OCI-LY1 (cell line): ENCODE measurements around the gene OR52N4.

Experiments used
- CTCF ChIP-seq: fragments of 200-600 bp; sonication (generic), shearing (Covaris generic); IDR thresholded peaks from 2 replicates; pipeline ENCODE4 v1.5.1; 2017; ENCODE audit warnings: mild to moderate bottlenecking, antibody characterized with exemption, low read length, moderate library complexity, mixed read lengths
- EZH2 ChIP-seq: fragments of 200-600 bp; sonication (generic), shearing (Covaris generic); IDR thresholded peaks from 2 replicates; pipeline ENCODE4 v1.8.0; 2017; ENCODE audit warnings: borderline replicate concordance, mixed run types, mild to moderate bottlenecking, antibody characterized with exemption, low read length, moderate library complexity, mixed read lengths

GRCh38 chr11:5753943-5754342 is at the start of gene OR52N4:
- TF ChIP-seq EZH2 = no peak
- no peak for TF ChIP-seq CTCF
